ENCODE results near the gene GABPB1. TPM values are rescaled to one million over a fixed set of nuclear protein-coding genes. Genes with fewer than 3 reads are reported as not detected.

Gene GABPB1
- total RNA-seq, 1 donor from 2014 or later: 53.8 TPM

Small RNA genes lying within 50 kb of the gene (small RNA-seq; reads per million reads assigned to genes)
- gene RNU6-94P: not detected

Other genes with a start within 250 kb of the GABPB1 start
- 6.9 TPM for gene ATP8B4, start 236.0 kb downstream of the GABPB1 start, total RNA-seq
- gene SLC27A2, start 173.0 kb downstream of the GABPB1 start, total RNA-seq: 1.6 TPM
- under 0.01 TPM for gene HDC, start 89.5 kb downstream of the GABPB1 start, total RNA-seq
- 26.9 TPM for gene USP8, start 69.2 kb upstream of the GABPB1 start, total RNA-seq
- 2.9 TPM for gene USP50, start 191.5 kb upstream of the GABPB1 start, total RNA-seq

Measured in frontal cortex (tissue), 1 donor.